Measurements from ENCODE around the gene SLC35D1. TPM values are rescaled to one million over a fixed set of nuclear protein-coding genes. Genes with fewer than 3 reads are reported as not detected.

Gene SLC35D1
- total and polyA plus RNA-seq, 2 of the 8 experiments (the other 6 are each of a cell fraction or from before 2014, with no cell fraction given): 1.2 to 2.7 TPM

DNA sequence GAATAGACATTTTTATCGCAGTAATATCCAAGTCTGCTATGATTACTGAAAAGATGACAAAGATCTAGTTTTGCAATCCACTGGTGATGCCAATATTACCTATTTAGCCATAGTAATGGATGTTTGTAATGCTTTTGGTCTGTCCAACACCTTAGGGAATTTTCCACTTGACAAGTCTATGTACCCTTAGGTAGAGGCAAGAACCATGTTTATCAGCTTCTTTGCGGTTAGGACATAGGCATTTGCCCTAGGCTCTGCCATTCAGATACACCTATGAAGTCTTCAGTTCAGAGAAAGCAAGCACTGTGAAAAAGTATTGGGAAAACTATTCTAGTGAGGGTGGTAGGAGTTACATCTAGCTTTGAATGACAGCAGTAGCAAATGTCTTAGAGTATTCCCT, 40.2 kb upstream of the SLC35D1 start:
- WGBS, 2 experiments (ENCODE audit: extremely low coverage in 1 of 2, insufficient coverage in 1 of 2, insufficient read length in 1 of 2, insufficient replicate concordance in 2 of 2, low coverage in 1 of 2, low lambda C conversion rate in 2 of 2, missing lambda C conversion rate in 1 of 2): 95% methylated on average over 2 of the region's 2 CpGs; no CpG with 5 or more reads in 1 of the 2 experiments
- H2BK5ac ChIP-seq (ENCODE audit: low read depth, low read length): no peak overlapping the region
- H3K27me3 ChIP-seq (replicated peaks in 1 of 4; ENCODE audit: control insufficient read depth in 3 of 4, extremely low read depth in 1 of 4, insufficient read depth in 3 of 4, low read length in 3 of 4): no peaks in the 10 kb centered on the region
- H3K9ac ChIP-seq (replicated peaks in 1 of 4; ENCODE audit: extremely low read depth in 1 of 4, low read depth in 3 of 4, low read length in 3 of 4): no peak overlapping the region
- H4K8ac ChIP-seq (ENCODE audit: extremely low read depth, insufficient read depth, low read length): no peak overlapping the region
- no peak overlapping the region for H4K91ac ChIP-seq (replicated peaks; ENCODE audit: insufficient read length, low read length)
- no peaks in the 10 kb centered on the region for H3K79me1 ChIP-seq (ENCODE audit: low read depth, low read length)
- no peak overlapping the region for H3K4me3 ChIP-seq (ENCODE audit: extremely low read depth in 1 of 4, insufficient read depth in 2 of 4, low read depth in 3 of 4, low read length in 4 of 4)
- H2AK5ac ChIP-seq (ENCODE audit: low read depth, low read length): no peak overlapping the region
- H3K9me3 ChIP-seq (ENCODE audit: insufficient read depth in 2 of 2, low read depth in 1 of 2, low read length in 1 of 2): peaks cover 0 to 2% of the 10 kb centered on the region in 2 experiments; a peak in 1 of 4 replicates
- no peak overlapping the region for H2BK12ac ChIP-seq (ENCODE audit: low read depth, low read length)
- no peaks in the 10 kb centered on the region for H3K36me3 ChIP-seq (ENCODE audit: control insufficient read depth in 2 of 4, insufficient read depth in 4 of 4, low read length in 3 of 4)
- no peak overlapping the region for H2BK120ac ChIP-seq (replicated peaks; ENCODE audit: low read depth, low read length)
- no peak overlapping the region for H2BK20ac ChIP-seq (ENCODE audit: low read length)
- H4K20me1 ChIP-seq (replicated peaks in 1 of 2; ENCODE audit: control insufficient read depth in 1 of 2, insufficient read depth in 2 of 2, low read length in 2 of 2): no peaks in the 10 kb centered on the region
- H3K23ac ChIP-seq (ENCODE audit: insufficient read length): no peak overlapping the region
- no peak overlapping the region for H3K27ac ChIP-seq (ENCODE audit: low read depth, low read length)
- no peak for TF ChIP-seq EGR1 (IDR thresholded peaks at IDR 0.05; ENCODE audit: borderline replicate concordance, low read depth, low read length)
- H3K14ac ChIP-seq (ENCODE audit: insufficient read length): no peak overlapping the region
- DNase-seq (ENCODE audit: low read depth in 1 of 2, low spot score in 2 of 2): no peak
- H2BK15ac ChIP-seq (ENCODE audit: low read length): no peak overlapping the region
- peaks cover 1 to 10% (median 7%) of the 10 kb centered on the region in 4 experiments; a peak in 6 of 7 replicates for H3K4me1 ChIP-seq (replicated peaks in 1 of 4; ENCODE audit: control insufficient read depth in 3 of 4, insufficient read depth in 4 of 4, low read length in 3 of 4)
- no peak overlapping the region for H4K5ac ChIP-seq (ENCODE audit: insufficient read length, low read depth, low read length)
- no peak overlapping the region for H3K18ac ChIP-seq (ENCODE audit: extremely low read depth, low read length)
- H3K56ac ChIP-seq (replicated peaks; ENCODE audit: insufficient read length, low read depth, low read length): no peak overlapping the region
- ChIA-PET POLR2A (ENCODE audit: partially characterized antibody) (no interaction called here), CTCF (ENCODE audit: partially characterized antibody) (no interaction called here)
- no peaks in the 10 kb centered on the region for H3K79me2 ChIP-seq (ENCODE audit: control insufficient read depth in 1 of 2, insufficient read depth in 2 of 2, low read length in 2 of 2)
- H3K23me2 ChIP-seq (ENCODE audit: low read depth, low read length): no peaks in the 10 kb centered on the region
- H3K4ac ChIP-seq (replicated peaks; ENCODE audit: insufficient read length, low read depth, low read length): no peak overlapping the region
- FAIRE-seq: no peak
- no peak overlapping the region for H2AFZ ChIP-seq (ENCODE audit: low read length)
- H3K4me2 ChIP-seq (ENCODE audit: insufficient read depth in 1 of 2, low read depth in 2 of 2, low read length in 2 of 2): no peak overlapping the region
